Measurements from ENCODE around the gene SYTL5. TPM values are rescaled to one million over a fixed set of nuclear protein-coding genes. Genes with fewer than 3 reads are reported as not detected.
A peak's percentile ranks its signal among the peaks of the same experiment; 100 is the strongest.

Gene SYTL5
- total and polyA plus RNA-seq, 2 experiments from 2014 or later = 0.23 to 0.35 TPM

DNA sequence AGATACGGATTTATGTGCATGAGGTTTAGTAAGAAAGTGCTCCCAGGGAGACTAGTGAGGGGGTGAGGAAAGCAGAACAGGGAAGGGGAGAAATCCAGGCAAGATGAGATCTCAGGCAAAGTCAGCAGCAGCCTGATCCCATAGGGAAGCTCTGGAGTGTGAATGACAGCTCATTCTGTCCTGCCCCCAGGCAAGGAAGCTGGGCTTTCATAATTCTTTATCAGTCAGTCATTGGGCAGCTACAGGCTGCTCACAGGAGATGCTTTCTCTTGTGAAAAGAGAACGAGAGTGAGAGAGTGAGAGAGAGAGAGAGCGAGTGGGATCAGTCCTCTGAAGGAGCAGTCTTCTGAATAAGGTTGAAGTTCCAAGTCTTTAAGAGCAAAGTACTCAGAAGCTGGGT is 166.2 kb downstream of the SYTL5 start (continued):
- TF ChIP-seq REST (IDR thresholded peaks at IDR 0.05; ENCODE audit: unreplicated experiment) (no peak), NANOG (IDR thresholded peaks at IDR 0.05; ENCODE audit: borderline replicate concordance) (no peak), ZNF331 (CRISPR knock-in tag; IDR thresholded peaks at IDR 0.05; ENCODE audit: low read depth) (no peak)

DNA sequence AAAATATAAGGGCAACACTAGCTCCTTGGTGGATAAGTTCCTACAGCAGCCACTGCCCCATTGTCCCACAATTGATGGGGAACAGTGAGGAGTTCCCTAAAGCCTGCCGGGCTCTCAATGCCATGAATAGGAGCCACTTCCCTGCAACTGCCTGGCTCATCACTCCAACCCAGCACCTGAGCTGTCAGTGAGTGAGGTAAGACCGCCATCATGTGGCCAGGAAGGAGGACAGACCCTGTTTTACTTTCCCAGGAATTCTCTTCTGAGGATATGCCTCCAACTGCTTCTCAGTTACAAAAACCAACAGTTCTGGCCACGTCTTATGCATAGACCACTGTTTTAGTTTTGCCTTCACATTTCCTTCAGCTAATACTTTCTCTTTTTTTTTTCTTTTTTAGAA is 168.8 kb downstream of the SYTL5 start:
- Mint-ChIP-seq H3K4me1 (peaks cover 13% of the 10 kb centered on the region; the same call in 2 of the 3 replicates), H3K36me3 (ENCODE audit: low read depth) (no peaks in the 10 kb centered on the region), H3K27me3 (ENCODE audit: insufficient read depth, low read depth, poor library complexity) (no peaks in the 10 kb centered on the region), H3K27ac (no peak overlapping the region), H3K4me3 (no peak overlapping the region), H3K9me3 (no peaks in the 10 kb centered on the region)
- no peaks in the 10 kb centered on the region for H3K9me2 ChIP-seq (ENCODE audit: insufficient read depth)
- H3K4me1 ChIP-seq (ENCODE audit: insufficient read depth) = peaks cover 5% of the 10 kb centered on the region
- peak; percentile 64 for DNase-seq (ENCODE audit: low spot score)
- no peak overlapping the region for H3K4me2 ChIP-seq
- no peaks in the 10 kb centered on the region for H3F3A ChIP-seq (replicated peaks; ENCODE audit: low read depth)
- H2AFZ ChIP-seq = no peak overlapping the region
- no peak overlapping the region for H3K4me3 ChIP-seq
- peak; percentile 60 to 89 for TF ChIP-seq CTCF (conservative IDR thresholded peaks at IDR 0.05; ENCODE audit: low read depth in 2 of 2)
- no peak for TF ChIP-seq STAT1 (IDR thresholded peaks at IDR 0.05; ENCODE audit: unreplicated experiment)
- H3K27me3 ChIP-seq (ENCODE audit: insufficient read depth) = no peaks in the 10 kb centered on the region
- H3K27ac ChIP-seq (ENCODE audit: low read depth) = no peak overlapping the region
- ATAC-seq = peak; percentile 98
- no peaks in the 10 kb centered on the region for H3K36me3 ChIP-seq (ENCODE audit: insufficient read depth)
- no peaks in the 10 kb centered on the region for H3K79me2 ChIP-seq (replicated peaks; ENCODE audit: insufficient read depth)
- no peaks in the 10 kb centered on the region for H4K20me1 ChIP-seq (replicated peaks; ENCODE audit: insufficient read depth)

DNA sequence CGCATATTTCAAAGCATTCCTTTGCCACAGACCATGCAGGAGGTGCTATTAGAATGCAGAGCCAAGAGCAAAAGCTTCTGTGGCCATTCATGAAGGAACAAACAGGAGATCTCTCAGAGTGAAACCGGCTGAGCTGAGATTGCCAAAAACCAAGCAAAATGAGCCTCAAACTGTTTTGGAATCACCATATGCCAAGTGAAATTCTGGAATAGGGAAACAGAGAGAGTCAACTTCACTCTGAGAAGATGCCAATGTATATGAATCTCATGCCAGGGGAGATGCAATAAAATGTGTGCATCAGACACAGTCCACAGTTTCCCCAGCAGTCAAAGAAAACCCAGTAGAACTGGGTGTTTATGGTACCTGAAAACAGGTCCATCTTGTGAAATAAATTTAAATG is 172.0 kb downstream of the SYTL5 start:
- H3K4me1 Mint-ChIP-seq = peaks cover 5% of the 10 kb centered on the region; the same call in 2 of the 3 replicates
- no peak overlapping the region for H3K27ac Mint-ChIP-seq
- Histone ChIP-seq H3K4me3 (no peak overlapping the region), H3K9me2 (ENCODE audit: insufficient read depth) (no peaks in the 10 kb centered on the region), H3K36me3 (ENCODE audit: insufficient read depth) (no peaks in the 10 kb centered on the region), H4K20me1 (replicated peaks; ENCODE audit: insufficient read depth) (no peaks in the 10 kb centered on the region), H3K4me1 (ENCODE audit: insufficient read depth) (no peaks in the 10 kb centered on the region; the same call in 1 of the 2 replicates), H3K27ac (ENCODE audit: low read depth) (no peak overlapping the region), H3K27me3 (ENCODE audit: insufficient read depth) (no peaks in the 10 kb centered on the region), H3F3A (replicated peaks; ENCODE audit: low read depth) (no peaks in the 10 kb centered on the region), H3K79me2 (replicated peaks; ENCODE audit: insufficient read depth) (no peaks in the 10 kb centered on the region), H2AFZ (no peak overlapping the region), H3K4me2 (no peak overlapping the region)
- DNase-seq (ENCODE audit: low spot score) = no peak
- no peak overlapping the region for H3K4me3 Mint-ChIP-seq
- TF ChIP-seq EZH2 (IDR thresholded peaks at IDR 0.05; ENCODE audit: low read depth, unreplicated experiment) (no peak), ZNF331 (CRISPR knock-in tag; IDR thresholded peaks at IDR 0.05; ENCODE audit: low read depth) (no peak), CREB1 (CRISPR knock-in tag; IDR thresholded peaks at IDR 0.05; ENCODE audit: low read depth) (no peak), EZH2phosphoT487 (IDR thresholded peaks at IDR 0.05; ENCODE audit: unreplicated experiment) (no peak), ZNF114 (CRISPR knock-in tag; IDR thresholded peaks at IDR 0.05) (no peak), NANOG (IDR thresholded peaks at IDR 0.05; ENCODE audit: borderline replicate concordance) (no peak), REST (IDR thresholded peaks at IDR 0.05; ENCODE audit: unreplicated experiment) (no peak)
- H3K27me3 Mint-ChIP-seq (ENCODE audit: insufficient read depth, low read depth, poor library complexity) = no peaks in the 10 kb centered on the region
- H3K36me3 Mint-ChIP-seq (ENCODE audit: low read depth) = no peaks in the 10 kb centered on the region
- no peaks in the 10 kb centered on the region for H3K9me3 Mint-ChIP-seq
- ATAC-seq = no peak

Data from GM23338 (cell line).